ENCODE data around the gene SAMD10.

- TF ChIP-seq TCF12 (IDR thresholded peaks at IDR 0.05; ENCODE audit: low read depth) (no peak), RAD21 (IDR thresholded peaks at IDR 0.05; ENCODE audit: low read depth) (no peak), MAX (IDR thresholded peaks at IDR 0.05) (no peak), TAF1 (IDR thresholded peaks at IDR 0.05; ENCODE audit: low read depth) (no peak), CEBPB (IDR thresholded peaks at IDR 0.05) (no peak), FOXM1 (IDR thresholded peaks at IDR 0.05; ENCODE audit: borderline replicate concordance, low read depth) (no peak), YY1 (IDR thresholded peaks at IDR 0.05; ENCODE audit: low read depth) (no peak), CREB1 (IDR thresholded peaks at IDR 0.05; ENCODE audit: low read depth) (no peak), EGR1 (IDR thresholded peaks at IDR 0.05) (no peak), NFIC (IDR thresholded peaks at IDR 0.05) (no peak), REST (IDR thresholded peaks at IDR 0.05; ENCODE audit: low read depth) (no peak), ZBTB7A (IDR thresholded peaks at IDR 0.05; ENCODE audit: low read depth) (no peak)
These were observed 26.7 kb downstream of the SAMD10 start for GRCh38 chr20:63952769-63953168.

All from Ishikawa (cell line).